GM18858 (cell line): ENCODE measurements around the gene COL23A1.
"Not testable (repeated sequence)": the region's sequence is repeated elsewhere in the genome, so short reads cannot be mapped to it uniquely, and the experiment has no call there.

Experiments
- ATAC-seq: cut with Tn5 transposase; IDR thresholded peaks from one replicate; pipeline ENCODE4 v1.9.1; 2021; ENCODE audit not compliant: unreplicated experiment

The COL23A1 gene

DNA sequence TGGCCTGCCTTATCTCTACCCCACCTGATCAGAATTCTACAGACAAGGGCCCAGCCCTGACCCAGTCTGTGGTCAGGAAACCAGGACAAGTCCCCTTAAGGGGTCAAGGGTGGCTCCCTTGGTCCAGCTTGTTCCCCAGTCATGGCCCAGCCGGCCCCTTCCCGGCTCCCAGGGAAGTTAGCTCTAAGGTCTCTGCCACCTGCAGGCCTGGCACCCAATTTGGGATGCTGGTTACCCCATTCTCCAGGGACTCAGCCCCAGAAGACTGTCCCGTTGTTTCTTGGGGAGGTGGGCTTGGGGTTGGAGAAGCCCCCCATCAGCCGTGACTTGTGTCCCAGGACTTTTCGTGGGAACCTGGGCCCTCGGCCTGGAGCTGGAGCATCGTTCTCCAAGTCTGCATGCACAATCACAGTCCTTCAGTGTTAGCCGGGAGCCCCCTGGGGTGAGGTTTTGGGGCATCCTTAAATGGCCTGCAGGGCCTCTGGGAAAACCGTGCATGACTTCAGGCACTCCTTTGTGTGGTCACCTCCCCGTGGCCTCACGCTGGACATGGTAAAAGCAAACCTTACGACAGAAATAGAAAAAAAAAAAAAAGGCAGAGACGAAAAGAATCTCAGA lies 206.8 kb downstream of the COL23A1 start:
- ATAC-seq: no peak

DNA sequence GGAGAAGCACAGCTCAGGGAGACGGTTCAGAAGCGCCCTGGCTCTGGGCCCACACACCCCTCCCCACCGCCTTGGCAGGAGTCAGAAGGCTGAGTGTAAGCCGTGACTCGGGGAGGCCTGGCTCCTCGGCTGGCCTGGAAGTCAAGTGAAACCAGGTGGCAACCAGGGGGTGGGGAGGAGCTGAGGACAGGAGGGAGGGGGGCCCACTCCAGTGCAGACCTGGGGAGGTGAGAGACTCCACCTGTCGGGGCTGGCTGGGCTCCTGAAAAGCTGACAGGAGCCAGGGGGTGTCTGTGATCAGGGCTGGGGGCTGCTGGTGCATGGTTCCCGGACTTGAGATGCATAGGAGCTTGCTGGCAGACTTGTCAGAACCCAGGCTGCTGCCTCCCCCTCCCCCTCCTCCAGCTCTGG lies 207.4 kb downstream of the COL23A1 start:
- ATAC-seq: no peak

GRCh38 chr5:178381921-178382695 lies 208.1 kb downstream of the COL23A1 start:
- ATAC-seq: no peak

DNA sequence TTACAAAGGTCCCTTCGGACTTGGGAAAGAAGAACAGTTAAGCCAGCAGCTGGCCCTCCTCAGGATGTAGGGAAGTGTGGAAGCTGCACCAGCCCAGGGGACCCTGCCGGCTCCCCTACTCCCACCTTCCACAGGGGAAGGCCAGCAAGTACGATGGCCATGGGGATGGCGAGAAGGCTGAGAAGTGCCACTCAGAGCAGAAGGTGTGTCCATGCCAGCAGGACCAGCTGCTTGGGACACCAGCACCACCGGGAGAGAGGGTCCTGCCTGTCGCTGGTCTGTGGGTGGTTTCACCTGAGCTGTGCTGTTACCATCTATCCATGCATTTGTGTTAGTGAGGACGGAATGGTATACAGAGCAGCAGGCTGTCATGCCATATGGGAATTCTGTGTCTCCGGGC lies 209.0 kb downstream of the COL23A1 start:
- no peak for ATAC-seq

DNA sequence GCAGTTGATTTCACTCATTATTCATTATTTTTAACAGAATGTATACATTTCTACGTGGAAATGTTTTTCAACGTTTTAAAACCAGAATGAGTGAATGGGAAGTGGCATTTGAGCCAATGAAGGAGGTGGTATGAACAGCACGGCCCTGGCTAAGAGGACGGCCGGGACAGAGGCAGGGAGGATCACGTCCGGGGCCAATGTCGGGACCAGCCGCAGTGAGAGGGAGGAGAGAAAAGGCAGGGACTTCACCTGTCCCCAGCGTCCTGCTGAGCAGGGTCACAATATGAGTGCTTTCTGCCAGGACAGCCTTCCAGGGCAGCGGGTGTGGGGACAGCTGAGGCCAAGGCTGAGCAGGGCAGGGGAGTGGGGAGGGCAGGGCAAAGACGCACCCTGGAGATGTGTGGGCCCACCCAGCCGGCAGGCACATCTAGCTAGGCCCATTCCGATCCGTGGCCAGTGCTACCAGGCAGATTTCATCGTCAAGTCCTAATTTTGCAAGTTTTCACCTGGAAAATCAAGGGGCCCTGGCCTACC lies 209.6 kb downstream of the COL23A1 start:
- no peak for ATAC-seq

GRCh38 chr5:178380086-178380485 lies 210.1 kb downstream of the COL23A1 start:
- no peak for ATAC-seq

GRCh38 chr5:178378527-178379484 lies 211.4 kb downstream of the COL23A1 start:
- ATAC-seq: no peak

DNA sequence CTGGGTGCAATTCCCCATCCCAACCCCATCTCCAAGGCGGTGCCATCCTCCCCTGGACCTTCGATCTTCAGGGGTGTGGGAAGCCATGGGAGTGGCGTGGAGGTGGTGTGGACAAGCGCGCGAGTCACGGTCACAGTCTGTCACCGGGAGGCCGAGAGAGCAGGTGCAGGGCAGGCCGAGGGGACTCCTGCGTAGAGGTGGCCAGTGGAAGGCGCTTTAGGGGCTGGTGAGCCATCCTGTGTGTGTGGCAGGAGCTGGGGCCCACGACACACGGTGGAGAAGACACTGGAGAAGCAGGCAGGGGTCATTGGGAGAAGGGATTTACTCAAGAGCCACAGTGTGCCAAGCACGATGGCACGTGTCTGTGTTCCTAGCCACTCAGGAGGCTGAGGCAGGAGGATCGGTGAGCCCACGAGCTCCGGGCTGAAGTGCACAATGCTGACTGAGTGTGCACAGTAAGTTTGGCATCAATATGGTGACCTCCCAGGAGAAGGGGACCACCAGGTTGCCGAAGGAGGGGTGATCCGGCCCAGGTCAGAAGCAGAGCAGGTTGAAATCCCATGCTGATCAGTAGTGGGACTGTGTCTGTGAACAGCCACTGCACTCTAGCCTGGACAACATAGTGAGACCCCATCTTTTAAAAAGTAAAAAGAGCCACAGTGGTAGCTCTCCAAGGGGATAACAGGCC lies 212.5 kb downstream of the COL23A1 start:
- no peak for ATAC-seq

DNA sequence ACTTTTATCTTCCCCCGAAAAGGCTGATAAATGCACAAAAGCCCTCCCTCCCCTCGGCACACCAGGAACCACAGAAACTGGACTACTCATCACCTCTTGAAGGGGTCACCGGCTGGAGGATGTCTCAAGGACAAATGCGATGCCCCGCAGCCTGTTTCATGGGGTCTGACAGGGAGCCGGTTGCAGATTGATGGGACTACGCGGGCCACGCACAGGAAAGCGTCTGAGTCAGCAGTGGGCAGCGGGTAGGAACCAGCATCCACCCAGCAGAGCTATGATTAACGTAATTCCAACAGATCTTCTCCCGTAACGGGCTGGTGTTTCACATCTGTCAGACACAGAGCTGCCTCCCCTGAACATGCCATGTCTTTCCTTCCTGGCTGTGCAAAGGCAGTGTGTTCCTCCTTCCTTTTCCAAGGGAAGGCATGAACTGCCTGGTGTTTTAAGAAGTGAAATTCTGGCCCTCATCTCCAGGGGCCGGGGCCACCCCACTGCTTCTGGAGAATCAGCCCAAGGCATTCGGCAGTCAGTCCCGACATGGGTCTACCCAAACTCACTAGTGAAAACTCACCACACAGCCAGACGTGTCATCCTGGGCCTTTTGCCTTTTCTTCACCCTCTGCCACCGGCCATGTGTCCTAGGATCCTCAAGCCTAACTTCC lies 213.1 kb downstream of the COL23A1 start:
- ATAC-seq: no peak

- ATAC-seq: no peak
Observed at GRCh38 chr5:178375348-178375747, 214.8 kb downstream of the COL23A1 start.

DNA sequence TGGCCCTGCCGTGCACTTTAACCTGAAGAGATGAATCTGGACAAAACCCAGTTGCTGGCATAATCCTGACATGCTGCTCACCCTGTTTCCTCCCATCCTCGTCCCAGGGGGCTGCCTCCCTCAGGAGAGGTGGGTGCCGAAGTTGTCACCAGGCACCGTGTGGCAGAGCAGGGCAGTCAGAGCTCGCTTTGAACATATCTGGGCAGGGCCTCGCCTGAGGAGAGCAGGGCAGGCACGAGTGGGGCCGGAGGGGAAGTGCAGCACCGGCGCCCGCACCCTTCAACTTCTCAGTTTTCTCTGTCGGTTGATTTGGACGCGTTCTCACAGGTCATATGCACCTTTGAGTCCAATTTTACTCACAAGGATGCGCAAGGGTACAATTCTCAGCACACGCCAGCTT lies 216.5 kb downstream of the COL23A1 start:
- ATAC-seq: no peak

GRCh38 chr5:178372142-178372571 lies 218.0 kb downstream of the COL23A1 start:
- ATAC-seq: no peak

- no peak for ATAC-seq
Observed at GRCh38 chr5:178371362-178372111, 218.7 kb downstream of the COL23A1 start.

GRCh38 chr5:178370102-178370501 lies 220.1 kb downstream of the COL23A1 start:
- no peak for ATAC-seq

DNA sequence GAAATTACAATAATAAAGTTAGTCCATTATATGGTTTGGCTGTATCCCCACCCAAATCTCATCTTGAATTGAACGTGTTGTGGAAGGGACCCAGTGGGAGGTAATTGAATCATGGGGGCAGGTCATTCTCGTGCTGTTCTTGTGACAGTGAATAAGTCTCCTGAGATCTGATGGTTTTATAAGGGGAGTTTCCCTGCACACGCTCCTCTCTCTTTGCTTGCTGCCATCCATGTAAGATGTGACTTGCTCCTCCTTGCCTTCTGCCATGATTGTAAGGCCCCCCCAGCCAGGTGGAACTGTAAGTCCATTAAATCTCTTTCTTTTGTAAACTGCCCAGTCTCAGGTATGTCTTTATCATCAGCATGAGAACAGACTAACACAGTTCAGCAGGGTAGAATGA lies 220.7 kb downstream of the COL23A1 start:
- ATAC-seq: not testable (repeated sequence)

DNA sequence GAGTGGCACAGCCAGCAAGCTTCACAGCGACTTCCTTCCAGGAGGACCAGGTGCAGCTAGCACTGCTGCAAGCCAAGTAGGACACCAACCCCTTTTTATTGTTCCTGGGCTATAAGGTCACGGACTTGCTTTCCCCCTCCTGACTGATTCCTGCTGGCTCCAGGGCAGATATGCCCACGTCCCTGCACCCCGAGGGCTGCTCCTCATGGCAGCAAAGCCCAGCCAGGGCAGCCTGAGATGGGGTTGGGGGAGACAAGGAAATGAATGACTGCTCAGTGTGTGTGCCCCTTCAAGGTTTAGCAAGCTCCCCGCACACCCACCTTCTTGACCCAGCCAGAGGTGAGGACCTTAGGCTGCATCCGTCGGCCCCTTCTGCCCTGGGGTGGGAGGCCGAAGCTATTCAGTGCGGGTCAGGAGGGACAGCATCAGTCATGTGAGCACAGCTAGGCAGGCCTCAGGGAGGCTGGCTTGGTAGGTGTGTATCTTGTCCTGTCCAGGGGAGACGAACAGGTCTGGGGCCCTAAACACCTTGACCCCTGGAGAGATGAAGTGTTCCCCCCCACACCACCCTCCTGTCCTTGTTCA lies 221.4 kb downstream of the COL23A1 start:
- no peak for ATAC-seq

DNA sequence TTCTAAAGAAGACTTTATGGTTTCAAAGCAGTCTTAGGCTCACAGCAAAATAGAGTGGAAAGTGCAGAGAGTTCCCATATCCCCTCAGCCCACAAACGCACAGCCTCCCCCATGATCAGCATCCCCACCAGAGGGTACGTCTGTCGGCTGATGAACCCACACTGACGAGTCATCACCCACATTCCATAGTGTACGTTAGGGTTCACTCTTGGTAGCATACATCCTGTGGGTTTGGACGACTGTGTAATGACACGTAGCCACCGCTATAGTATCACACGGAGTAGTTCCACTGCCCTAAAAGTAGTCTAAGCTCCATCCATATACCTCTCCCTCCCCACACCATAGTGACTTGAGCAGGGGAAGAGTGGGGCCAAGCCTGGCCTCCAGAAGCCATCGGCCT lies 221.9 kb downstream of the COL23A1 start:
- no peak for ATAC-seq

GRCh38 chr5:178367736-178368120 lies 222.5 kb downstream of the COL23A1 start:
- ATAC-seq: no peak
